A549 treated with GW870086 at 1 μM for 4 hours (cell line): Measurements from ENCODE around the gene HSD17B10. TPM values are rescaled to one million over a fixed set of nuclear protein-coding genes. Genes with fewer than 3 reads are reported as not detected.

Experiments used
- total RNA-seq: library from RNA; stranded (reverse); fragments of 200-300 nt; extraction: Qiagen RNA extraction; gene quantifications from 5 replicates; pipeline ENCODE4 v1.2.3, GENCODE V29; 2022; ENCODE audit warnings: low read depth

Gene HSD17B10
- 170 to 203 TPM (median 189 TPM) in 5 replicates for total RNA-seq

DNA sequence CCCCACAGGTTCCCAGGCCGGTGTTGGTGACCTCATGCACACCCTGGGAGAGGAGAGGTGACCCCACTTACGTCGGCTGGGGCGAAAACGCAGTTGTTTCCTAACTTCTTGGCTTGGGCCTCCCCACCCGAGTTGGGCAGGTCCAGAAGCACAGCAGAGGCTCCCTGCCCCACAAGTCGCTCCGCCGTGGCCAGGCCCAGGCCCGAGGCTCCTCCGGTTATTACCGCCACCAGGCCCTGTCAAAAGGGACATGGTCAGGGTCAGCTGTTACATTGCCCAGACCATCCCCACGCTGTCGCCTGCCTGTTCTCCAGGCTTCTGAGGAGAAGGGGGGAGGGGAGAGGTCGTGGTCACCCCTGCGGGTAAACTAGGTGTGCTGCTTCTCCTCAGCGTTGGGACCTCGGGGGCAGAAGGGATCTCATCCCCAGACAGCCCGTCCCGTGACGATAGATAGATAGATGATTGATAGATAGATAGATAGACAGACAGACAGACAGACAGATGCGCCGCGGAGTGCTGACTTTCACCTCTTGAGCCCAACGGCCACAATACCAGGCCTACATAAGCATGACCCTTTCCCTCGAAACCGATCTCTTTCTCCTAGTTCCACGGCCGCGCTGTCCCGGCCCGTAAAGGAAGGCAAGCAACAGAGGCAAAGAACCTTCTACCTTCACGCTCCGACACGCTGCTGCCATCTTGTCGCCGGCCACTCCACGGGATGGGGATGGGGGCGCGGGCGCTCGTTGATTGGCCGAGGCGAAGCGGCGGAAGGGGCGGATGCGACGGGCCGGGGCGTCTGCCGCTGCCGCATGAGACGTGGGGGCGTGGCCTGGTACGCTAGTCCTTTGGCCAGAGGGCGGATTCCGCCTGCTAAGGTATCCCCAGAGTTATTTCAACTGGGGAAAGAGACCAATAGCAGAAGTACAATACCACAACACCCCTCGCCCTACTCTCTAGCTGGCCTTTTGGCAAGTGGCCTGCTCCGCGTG lies at the start of gene HSD17B10:
TSS of gene HSD17B10 (minus strand) at position 720 of the 989 bp plus-strand sequence. CDS start at position 695, 25 bp downstream.

GRCh38 chrX:53422861-53423306 lies 11.3 kb downstream of the HSD17B10 start, which contains the start of gene RIBC1:
RIBC1 (plus strand) TSS chrX:53422873; CDS start chrX:53426277, 3,404 bp downstream.

DNA sequence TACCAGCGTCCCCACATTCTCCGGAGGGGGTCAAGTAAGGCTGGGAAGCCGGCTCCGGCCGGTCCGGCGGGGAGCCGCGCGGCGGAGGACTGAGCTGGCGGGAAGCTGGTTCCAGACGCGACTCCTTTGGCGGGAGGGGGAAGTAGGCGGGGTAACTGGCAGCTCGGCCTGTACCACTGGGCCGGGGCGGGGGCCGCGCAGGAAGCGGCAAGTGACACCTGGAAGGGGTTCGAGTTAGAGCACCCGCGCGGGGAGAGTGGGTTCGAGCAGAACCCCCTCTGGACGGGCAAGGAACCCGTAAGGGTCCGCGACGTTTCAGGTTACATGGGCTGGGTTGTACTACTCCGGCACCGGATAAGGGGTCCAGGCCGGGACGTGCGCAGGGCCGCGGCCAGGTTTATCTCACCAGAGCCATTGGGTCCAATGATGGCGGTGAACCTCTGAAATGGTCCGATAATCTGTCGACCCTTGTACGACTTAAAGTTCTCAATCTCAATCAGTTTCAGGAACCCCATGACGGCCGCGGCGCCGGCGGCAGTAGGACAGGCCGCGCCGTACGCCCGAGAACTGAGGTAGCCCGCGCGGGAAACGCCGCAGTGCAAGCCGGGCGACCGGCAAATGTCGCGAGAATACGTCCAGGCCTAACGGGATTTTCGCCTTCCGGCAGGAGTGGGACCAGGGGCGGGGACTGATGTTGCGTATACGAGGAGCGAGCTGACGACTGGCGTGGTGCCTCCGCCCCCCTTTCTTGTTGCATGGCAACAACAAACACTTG lies 11.9 kb downstream of the HSD17B10 start, which contains the start of gene SMC1A:
TSS of gene SMC1A (minus strand) at position 569 of the 775 bp plus-strand sequence. CDS start at position 515, 54 bp downstream.

Other genes with a start within 250 kb of the HSD17B10 start
- 44.1 to 57.8 TPM (median 53.8 TPM) in 5 replicates for gene KDM5C, start 209.2 kb downstream of the HSD17B10 start, total RNA-seq
- gene IQSEC2, start 152.8 kb downstream of the HSD17B10 start, total RNA-seq, result 31.0 to 46.8 TPM (median 42.6 TPM) in 5 replicates
- 42.7 to 59.0 TPM (median 49.4 TPM) in 5 replicates for gene SMC1A, start 11.7 kb downstream of the HSD17B10 start, total RNA-seq
- gene RIBC1, start 11.5 kb downstream of the HSD17B10 start, total RNA-seq, result 0.57 to 1.3 TPM (median 0.78 TPM) in 5 replicates